Activated CD4-positive, CD25-positive, alpha-beta regulatory T cell treated with anti-CD3 and anti-CD28 coated beads, Interleukin-2, amount 50 U/mL, for 24 hours (primary cell): ENCODE results near the gene PIK3C2G.
"Not testable (repeated sequence)": the region's sequence is repeated elsewhere in the genome, so short reads cannot be mapped to it uniquely, and the experiment has no call there.

ENCODE experiments used
- ATAC-seq, 2 donors: fragments of 150-1000 bp; cut with Tn5 transposase; one replicate each; pipeline ENCODE4 v1.10.0; 2021; ENCODE audit warnings: mild to moderate bottlenecking in 1 of 2, moderate library complexity in 1 of 2

Gene PIK3C2G, protein sequence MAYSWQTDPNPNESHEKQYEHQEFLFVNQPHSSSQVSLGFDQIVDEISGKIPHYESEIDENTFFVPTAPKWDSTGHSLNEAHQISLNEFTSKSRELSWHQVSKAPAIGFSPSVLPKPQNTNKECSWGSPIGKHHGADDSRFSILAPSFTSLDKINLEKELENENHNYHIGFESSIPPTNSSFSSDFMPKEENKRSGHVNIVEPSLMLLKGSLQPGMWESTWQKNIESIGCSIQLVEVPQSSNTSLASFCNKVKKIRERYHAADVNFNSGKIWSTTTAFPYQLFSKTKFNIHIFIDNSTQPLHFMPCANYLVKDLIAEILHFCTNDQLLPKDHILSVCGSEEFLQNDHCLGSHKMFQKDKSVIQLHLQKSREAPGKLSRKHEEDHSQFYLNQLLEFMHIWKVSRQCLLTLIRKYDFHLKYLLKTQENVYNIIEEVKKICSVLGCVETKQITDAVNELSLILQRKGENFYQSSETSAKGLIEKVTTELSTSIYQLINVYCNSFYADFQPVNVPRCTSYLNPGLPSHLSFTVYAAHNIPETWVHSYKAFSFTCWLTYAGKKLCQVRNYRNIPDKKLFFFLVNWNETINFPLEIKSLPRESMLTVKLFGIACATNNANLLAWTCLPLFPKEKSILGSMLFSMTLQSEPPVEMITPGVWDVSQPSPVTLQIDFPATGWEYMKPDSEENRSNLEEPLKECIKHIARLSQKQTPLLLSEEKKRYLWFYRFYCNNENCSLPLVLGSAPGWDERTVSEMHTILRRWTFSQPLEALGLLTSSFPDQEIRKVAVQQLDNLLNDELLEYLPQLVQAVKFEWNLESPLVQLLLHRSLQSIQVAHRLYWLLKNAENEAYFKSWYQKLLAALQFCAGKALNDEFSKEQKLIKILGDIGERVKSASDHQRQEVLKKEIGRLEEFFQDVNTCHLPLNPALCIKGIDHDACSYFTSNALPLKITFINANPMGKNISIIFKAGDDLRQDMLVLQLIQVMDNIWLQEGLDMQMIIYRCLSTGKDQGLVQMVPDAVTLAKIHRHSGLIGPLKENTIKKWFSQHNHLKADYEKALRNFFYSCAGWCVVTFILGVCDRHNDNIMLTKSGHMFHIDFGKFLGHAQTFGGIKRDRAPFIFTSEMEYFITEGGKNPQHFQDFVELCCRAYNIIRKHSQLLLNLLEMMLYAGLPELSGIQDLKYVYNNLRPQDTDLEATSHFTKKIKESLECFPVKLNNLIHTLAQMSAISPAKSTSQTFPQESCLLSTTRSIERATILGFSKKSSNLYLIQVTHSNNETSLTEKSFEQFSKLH (N-terminal part only)

DNA sequence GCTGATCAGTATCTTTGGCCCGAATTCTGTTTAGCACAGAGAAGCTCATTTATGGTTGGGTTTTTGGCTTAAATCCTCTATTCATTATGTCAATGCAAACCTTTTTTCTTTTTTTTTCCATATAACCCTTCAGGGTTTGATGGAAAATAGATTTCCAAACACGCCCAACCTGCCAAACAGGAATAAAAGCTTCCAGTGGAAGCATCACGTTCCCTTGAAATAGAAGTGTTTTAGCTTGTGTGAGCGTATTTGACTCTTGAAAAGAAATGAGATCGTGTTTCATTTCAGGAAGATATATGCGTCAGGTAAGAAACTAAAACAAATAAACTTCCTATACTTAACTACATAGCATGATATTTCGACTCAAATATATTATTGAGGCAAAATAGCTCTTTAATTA is at the start of gene PIK3C2G:
Gene PIK3C2G (plus strand): TSS at position 246 of the 400 bp plus-strand sequence. CDS start 20,564 bp downstream, outside the sequence.
- no peak for ATAC-seq

DNA sequence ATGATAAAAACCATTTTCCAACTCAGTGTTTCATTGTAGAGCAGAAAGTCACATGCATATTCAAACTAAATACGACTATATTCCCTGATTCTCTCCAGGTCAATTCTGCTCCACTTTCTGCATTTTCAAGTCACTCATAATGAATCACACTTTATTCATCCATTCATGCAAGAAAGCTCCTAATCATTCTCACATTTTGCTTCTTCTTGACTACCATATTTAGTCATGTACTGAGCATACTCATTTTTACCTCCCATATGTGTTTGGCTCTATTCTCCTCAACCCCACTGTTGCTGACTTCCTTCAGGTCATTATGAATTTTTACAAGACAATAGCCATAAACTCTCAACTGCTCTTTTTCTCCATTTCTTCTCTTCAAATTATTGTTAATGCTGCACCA is 43.4 kb upstream of the PIK3C2G start:
- no peak for ATAC-seq

DNA sequence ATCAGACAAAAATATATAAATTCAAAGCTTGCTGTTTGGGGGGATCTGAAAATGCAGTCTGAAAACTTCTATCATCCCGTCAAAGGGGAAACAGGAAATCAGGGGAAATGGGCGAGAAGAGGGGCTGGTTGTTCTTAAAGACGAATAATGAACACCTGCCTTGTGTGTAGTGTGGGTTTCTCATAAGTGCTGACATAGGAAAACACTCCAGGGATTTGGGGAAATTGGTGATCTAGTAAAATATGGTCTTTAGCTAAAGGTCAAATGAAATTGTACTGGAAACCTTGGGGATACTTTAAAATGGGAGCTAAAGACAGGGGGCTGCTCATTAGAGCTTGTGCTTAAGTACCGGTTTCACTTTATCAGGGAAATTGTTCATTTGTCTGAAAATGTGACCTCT is 39.6 kb upstream of the PIK3C2G start:
- no peak for ATAC-seq

DNA sequence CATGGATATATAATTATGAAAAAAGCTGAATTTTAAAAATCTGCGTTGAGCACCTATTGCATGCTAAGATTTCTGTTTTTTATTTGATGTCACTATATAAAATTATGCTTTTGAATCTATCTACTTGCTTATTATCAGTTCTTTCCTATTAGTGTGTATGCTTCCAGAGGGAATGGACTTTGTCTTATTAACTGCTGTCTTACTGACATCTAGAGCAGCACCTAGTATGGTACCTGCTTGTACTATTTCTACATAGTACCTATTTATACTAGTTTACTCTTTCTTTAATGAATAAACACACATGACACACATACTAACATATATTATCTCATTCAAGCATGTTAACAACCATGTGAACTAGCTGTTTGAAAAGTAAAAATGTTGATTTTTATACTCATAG is 38.6 kb upstream of the PIK3C2G start:
- ATAC-seq = no peak

DNA sequence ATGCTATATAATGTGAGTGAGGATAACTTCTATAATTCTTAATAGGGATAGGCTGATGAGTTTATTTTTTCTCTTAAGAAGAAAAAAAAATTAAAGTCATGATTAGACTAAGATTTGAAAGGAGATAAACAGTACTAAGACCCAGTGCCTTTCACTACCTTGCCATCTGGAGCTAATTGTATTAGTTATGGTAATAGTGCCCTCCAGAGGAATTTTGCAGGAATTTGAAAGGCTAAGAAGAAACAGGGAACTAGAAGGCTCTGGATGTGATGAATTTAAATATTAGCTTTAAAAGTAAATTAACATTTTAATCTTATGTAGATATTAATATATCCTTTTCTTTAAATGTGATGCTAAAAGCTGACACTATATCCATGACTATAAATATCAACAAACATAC is 36.6 kb upstream of the PIK3C2G start:
- ATAC-seq = no peak

DNA sequence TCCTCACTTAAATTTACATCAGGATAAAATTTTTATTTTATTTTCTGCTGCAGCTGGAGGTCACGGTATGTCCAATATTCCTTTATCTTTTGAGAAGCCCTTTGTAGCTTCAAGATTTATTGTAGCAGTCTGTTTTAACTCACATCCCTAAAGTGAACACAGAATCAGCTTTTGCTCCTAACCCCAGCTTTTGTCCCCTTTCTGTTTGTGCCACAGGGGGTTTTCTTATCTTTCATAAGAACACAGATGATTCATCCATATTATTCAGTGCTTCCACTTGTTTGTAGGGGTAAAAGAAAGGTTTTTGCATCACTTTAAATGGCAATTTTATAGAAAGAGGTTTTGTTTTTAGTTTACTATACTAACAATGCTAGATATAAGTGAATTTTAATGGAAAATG is 21.8 kb upstream of the PIK3C2G start:
- no peak for ATAC-seq

DNA sequence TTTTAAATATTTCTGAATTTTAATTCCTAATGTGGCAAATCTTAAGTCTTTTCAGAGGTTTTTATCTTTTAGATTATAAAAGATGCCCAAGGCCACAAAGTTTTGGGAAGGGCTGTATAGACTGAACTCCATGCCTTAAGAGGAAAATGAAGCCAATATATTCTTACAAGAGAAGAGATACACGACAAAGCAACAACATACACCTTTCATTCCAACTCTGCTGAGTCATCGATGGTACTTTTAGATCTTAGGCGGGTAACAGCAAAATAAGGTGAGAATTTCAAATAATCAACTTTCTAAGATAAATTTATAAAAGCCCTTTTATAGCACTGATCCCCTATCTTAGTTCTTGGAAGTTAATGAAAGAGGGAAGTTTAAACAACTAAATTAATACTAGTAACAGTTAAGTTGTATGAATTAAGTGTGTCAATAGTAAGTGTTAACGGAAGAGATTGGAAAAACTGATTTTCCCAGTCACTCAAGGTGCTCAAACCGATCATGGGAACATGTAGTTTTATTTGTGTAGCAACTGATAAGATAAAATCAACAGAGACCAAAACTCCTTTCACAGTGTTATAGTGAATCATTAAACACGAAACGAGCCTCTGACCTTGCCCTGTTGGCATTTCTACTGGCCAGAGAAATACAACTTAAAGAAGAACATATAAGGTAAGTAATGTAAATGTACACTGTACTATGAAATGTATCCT is 18.8 kb upstream of the PIK3C2G start:
- ATAC-seq = no peak

DNA sequence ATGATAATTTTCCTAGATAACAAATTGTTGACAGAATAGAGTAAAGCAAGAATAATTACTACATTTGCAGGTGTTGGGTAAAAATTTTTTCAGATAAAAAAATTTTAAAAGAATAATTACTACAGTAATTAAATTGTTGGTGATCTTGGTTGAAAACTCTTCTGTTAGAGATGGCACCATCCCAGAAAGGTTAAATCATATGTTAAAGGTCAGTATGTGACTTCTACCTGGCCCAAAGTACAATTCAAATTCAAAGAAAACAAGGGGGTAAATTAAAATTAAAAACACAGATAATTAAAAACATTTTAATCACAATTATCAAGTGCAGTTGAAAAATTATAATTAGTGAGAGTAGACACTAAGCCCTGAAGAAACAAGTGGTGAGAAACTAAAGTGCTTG is 18.1 kb upstream of the PIK3C2G start:
- ATAC-seq = no peak

DNA sequence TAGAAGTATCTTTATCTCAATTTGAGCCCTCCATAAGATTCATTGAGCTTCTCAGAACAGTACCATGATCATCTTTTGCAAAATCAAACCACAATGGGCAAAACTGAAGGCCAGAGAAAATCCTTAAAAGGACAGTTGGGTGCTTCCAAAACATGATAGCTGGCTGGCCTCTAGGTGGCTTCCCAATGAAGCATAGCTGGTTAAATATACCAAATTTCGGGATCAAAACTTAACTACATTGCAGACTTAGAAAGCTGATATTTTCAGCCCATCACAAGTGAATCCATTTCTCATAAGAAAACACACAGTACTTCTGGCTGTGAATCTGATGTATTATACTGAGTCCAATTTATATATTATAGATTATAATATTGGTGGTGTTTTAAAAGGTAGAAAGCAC is 15.3 kb upstream of the PIK3C2G start:
- no peak for ATAC-seq

DNA sequence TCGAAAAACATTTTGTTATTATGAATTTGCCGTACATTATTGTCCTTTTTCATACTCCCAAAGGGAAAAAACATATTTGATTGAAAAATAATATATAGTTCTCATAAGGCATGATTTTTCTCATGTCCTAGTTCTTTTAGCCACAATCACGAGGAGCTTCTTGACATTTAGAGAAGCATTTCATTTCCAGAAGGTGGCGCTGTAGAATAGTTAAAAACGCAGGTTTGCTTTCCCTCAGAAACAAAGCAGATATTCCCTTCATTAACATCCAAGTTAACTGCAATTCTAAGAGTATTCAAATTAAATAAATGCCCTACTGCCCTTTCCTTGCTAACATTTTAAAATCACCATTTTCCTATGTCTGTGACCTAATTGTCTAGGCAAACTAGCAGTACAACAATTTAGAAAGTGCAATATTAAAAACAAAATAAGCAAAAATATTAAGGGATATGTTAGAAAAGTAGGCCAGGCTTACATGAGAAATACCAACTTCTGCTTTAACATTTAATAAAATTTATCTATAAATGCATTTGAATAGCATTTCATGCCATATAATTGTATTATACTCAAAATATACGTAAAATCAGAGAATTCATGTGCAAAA is 10.9 kb upstream of the PIK3C2G start:
- ATAC-seq = no peak

DNA sequence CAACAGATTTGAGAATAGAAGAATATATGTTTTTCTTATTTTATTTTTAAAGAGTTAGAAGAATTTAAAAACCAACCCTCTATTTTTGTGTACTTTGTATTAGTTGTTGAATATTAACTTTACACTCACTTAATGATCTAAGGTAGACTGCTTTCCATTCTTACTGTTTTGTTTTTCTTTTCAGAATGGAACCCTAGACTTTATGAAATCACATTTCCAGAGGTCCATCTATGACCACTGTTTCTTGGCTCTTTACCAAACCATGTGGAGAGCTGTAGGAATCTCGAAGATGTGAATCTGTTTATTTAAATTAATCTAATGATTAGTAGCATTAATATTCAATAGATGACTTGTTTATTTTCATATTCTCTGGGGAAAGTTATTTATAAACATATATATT is 7.2 kb upstream of the PIK3C2G start:
- no peak for ATAC-seq

DNA sequence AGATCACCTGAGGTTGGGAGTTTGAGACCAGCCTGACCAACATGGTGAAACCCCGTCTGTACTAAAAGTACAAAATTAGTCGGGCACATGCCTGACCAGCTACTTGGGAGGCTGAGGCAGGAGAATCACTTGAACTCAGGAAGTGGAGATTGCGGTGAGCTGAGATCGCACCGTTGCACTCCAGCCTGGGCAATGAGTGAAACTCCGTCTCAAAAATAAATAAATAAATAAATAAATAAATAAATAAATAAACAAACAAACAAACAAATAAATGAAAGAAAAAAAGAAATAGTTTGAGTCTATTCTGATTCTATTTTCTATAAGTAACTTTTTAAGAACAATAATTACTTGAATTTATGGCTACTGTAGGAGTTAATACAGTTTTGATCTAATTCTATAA is 6.3 kb upstream of the PIK3C2G start:
- ATAC-seq = not testable (repeated sequence)

DNA sequence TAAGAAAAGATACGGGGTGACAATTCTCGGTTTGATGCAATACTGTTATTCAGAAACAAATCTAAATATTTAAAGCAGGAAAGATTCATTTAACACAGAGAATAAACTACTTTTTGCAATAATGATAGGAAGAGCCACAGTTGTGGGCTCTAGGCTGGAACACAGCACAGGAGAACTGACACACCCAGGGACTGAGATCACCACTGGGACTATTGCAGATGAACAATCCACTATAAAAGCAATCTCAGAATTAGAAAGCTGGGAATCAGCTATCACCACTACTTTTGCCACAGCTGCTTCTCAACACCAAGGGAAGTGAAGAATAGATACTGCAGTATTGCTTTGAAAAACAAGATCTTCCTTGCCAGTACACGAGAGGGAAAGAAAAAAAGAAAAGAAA is 4.1 kb upstream of the PIK3C2G start:
- no peak for ATAC-seq

DNA sequence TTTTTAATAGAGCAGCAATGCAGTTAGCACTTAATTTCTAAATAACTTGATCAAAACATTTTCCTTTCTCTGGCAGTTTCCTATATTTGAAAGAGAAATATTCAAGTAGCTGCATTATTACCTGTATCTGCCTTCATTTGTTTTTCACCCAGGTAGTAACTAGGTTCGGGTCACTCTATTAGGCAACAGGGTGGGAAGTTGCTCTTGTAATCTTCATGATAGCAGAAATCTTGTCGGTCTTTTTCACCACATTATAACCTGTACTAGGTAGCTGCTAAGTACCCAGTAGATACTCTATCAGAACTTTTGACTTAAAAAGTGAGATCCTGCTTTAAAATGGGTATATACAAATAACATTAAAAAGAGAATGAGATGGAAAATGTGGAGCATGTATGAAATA is 2.4 kb upstream of the PIK3C2G start:
- ATAC-seq = no peak

DNA sequence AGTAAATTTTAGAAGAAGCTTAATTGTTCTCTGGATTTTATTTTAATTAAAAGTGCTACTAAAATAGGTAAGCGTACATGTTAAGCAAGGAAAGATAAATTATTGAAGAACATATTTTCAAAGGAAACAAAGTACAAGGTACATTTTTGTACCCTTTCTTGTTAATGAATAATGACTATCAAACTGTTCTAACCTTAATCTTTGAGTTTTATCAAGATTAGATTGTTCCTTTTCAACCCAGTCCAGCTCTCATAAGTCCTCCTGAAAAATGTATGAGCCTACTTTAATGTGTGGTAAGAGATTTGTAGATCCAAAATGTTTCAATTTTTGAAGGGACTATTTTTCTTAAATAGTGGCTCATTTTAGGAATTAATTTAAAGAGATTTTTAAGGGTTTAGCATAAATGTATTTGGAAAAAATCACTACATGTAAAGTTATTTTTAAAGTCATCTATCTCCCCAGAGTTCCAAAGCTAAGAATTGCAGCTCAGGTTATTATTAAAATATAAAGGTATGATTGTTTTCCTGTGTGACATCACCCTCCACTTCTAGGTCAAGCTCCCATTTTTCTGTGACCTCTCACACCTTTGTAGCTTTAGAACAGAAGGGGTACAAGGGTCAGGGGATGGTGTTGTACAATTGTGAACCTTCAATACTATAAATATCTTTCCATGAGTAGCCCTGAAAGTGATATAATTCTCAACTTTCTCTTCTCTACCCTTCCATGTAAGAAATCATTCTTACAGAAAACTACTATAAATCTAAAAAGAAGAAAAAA is 1.2 kb upstream of the PIK3C2G start:
- ATAC-seq = no peak

DNA sequence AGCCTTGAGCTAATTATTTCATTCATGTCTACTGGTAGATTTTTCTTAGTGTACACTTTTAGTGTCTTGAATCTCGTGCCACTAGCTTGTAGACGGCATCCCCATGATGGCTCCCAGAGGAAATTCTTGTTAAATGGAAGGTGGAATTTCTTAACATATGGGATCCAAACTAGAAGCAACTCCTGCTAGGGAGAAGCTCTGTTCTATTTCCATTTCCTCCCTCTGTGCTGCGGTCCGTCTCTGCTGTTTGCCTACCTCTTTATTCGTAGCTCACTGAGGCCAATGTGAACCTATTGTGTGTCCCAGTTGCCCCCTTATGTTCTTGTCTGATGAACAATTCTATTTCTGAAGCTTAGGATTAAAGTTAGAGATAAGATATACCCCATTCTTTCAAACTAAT is 588 bp downstream of the PIK3C2G start:
- no peak for ATAC-seq

DNA sequence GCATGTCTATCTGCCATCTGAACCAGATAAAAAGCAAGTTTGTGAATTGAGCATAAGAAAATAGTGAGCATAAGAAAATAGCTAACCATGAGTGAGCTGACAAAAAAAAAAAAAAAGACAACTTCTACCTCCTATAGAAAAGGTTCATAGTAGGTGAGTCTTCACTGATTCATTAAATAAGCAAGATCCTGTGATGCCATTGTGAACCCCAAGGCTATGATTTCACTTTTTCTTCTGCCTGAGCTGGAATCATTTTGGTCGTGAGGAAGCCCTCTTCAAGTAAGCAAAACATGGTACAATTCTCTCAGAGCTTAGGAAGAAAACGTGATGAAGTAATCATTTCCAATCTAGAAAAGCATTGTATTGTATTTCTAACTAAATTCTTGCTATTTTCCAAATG is 1.2 kb downstream of the PIK3C2G start:
- ATAC-seq = no peak

DNA sequence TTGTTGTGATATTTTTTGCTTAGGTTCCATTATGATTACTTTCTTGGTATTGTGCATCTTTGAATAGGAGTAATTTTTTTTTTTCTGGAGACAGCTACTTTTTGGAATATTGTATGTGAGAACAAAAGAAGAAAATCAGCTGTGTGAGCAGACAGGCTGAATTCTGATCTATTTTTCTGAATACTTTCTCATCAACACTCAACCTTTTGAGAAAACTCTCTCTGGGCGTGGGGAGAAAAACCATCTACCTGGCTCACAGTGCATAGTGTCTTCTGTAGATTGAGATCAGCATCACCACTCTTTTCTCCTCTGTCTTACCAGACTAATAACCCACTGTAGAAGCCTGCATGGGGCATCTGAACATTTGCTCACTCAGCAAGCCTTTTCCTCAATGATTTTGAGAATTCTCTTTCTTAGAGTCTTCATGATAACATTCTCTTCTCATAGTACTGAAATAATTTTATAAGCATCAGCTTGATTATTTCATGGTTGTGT is 3.3 kb downstream of the PIK3C2G start:
- no peak for ATAC-seq

DNA sequence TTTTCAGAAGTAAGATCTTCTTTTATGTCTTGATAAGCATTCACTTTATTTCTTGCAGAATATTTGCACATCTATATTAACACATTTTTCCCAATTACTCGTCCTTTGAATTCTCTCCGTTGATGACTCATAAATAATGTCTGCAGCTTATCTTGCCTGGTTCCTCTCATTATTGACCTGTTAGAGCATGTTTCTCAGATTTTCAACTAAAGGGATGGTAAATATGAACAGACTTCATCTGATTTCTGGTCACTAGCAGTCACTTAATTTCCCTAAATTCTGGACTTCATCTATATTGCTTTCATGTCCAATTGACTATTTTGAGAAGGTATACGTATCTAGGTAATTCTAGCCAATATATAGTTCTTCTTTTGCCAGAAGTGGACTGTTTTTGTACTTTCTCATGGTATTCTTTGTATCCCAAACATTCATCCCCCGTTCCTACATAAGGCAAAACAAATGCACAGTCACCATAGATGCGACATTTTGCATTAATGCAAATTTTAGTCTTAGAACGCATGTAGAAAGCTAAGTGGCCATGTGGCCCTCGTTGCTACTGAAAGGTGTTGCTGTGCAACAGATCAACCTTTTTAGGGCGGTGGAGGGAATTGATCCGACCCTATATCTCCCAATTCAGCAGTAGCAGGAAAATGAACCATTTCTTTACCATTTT is 6.2 kb downstream of the PIK3C2G start:
- ATAC-seq = no peak

DNA sequence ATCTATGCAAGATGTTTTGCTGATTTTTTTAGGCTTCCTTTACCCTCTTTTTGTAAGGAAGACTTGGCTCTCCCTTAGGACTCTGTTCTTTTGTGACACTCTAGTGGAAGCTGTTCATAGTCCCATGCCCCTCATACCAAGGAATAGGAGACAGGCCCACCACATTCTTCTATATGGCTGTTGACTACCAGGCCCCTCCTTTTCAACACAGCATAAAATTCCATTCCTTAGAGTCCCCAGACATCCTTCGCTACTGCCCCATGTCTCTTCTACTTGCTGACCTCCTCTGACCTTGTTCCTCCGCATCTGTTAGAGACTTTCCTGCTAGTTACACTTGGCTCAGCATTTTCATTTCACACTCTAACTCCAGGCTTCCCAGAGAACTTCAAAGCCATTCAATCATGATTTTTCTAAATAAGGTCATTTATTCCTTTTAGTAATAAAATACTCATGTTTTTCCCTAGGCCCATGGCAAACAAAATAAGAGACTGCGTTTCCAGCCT is 9.7 kb downstream of the PIK3C2G start:
- ATAC-seq = no peak
